Adrenal gland (tissue), 12 donors: ENCODE measurements around the gene CDHR5. TPM values are rescaled to one million over a fixed set of nuclear protein-coding genes. Genes with fewer than 3 reads are reported as not detected.

Experiments used
- DNase-seq, 7 donors: peaks; one replicate each; pipeline ENCODE4 v3.0.0-alpha.2; 2019 to 2020
- H3K27ac ChIP-seq, 5 donors: fragments of 200-600 bp; sonication (generic) in 4 of 5; 1 replicate in 3 of 5; 2 replicates in 2 of 5; pipeline versions ENCODE4 v1.5.1 to v1.8.0; 2016 to 2020; ENCODE audit warnings: mild to moderate bottlenecking in 1 of 5
- H3K27me3 ChIP-seq: fragments of 200-600 bp; 2 replicates; pipeline ENCODE4 v1.8.0; 2021
- H3K36me3 ChIP-seq, 2 donors: fragments of 200-600 bp; replicated peaks in 1 of 2; 1 replicate in 1 of 2; 2 replicates in 1 of 2; pipeline versions ENCODE4 v1.5.1 to v1.8.0; 2018 to 2022
- H3K4me1 ChIP-seq, 2 donors: fragments of 200-600 bp; replicated peaks in 1 of 2; 1 replicate in 1 of 2; 2 replicates in 1 of 2; pipeline versions ENCODE4 v1.5.1 to v1.8.0; 2018 to 2021
- H3K4me3 ChIP-seq, 4 donors: fragments of 200-600 bp; sonication (generic) in 3 of 4; one replicate each; pipeline ENCODE4 v1.5.1; 2016 to 2018
- H3K9me3 ChIP-seq, 3 donors: fragments of 200-600 bp; sonication (generic) in 1 of 3; replicated peaks in 1 of 3; 1 replicate in 2 of 3; 2 replicates in 1 of 3; pipeline versions ENCODE4 v1.5.1 to v1.8.0; 2016 to 2021
- POLR2A ChIP-seq, 2 donors: fragments of 450-650 bp; IDR thresholded peaks; one replicate each; pipeline ENCODE4 v1.6.1; 2017; ENCODE audit warnings: antibody characterized with exemption in 2 of 2, mild to moderate bottlenecking in 2 of 2, moderate library complexity in 1 of 2
- WGBS, 4 donors: extraction: QIAGEN DNeasy Blood & Tissue Kit in 2 of 4; methylation state at CpG; one replicate each; pipeline versions ENCODE4 v1.1.5 to v1.1.7; 2013 to 2017; 5-methylcytosine and 5-hydroxymethylcytosine counted together
- intact Hi-C, 2 donors: fragments of 100-400 bp; cut with DNase I; formaldehyde crosslinking; loops; one replicate each; pipeline versions ENCODE4 v1.14.1 to v1.15.0; 2022 to 2023
- polyA plus RNA-seq, 3 donors: library from polyadenylated mRNA; stranded (reverse); fragments of 200-250 nt in 2 of 3; fragments of 350-450 nt in 1 of 3; fragmentation: Illumina TruSeq in 1 of 3; extraction: RNeasy Lipid Tissue Mini Kit (QIAGEN cat#74804) in 1 of 3; gene quantifications; one replicate each; pipeline ENCODE4 v1.2.3, GENCODE V29; 2013 to 2014
- total RNA-seq, 9 donors: library from RNA; depleted of rRNA in 4 of 9; stranded (reverse); fragments of >200 nt in 4 of 9; fragments of 120-200 nt in 1 of 9; fragmentation: NEBNext Ultra II Directional in 1 of 9; extraction: Animal tissue kit (Norgen Biotek cat#: 25700) in 1 of 9; gene quantifications; one replicate each; pipeline versions ENCODE4 v1.1.0 to v1.2.4, GENCODE V29; 2013 to 2023
- TF ChIP-seq, protein P1 (sequence below), 6 experiments: fragments of 450-650 bp in 4 of 6; fragments of 200-600 bp in 2 of 6; sonication (generic) in 1 of 6; IDR thresholded peaks; 1 replicate in 5 of 6; 2 replicates in 1 of 6; pipeline versions ENCODE4 v1.5.1 to v1.8.0; 2016 to 2021; ENCODE audit warnings: antibody characterized with exemption in 6 of 6, mild to moderate bottlenecking in 2 of 6, moderate library complexity in 1 of 6
- donor health status: healthy with polysubstance abuse.
- donor health status: Bipolar disorder and iron deficiency.
- donor health status: DM: yes; HTN: yes; CAD: no.
- donor health status: DM: no; HTN: no; CAD: no.
- donor health status: DM: no; HTN: no; CAD: no.
- donor health status: DM: yes; HTN: yes; CAD: no.

Gene CDHR5
- total and polyA plus RNA-seq, 12 donors: 0.31 to 5.2 (median 0.93) TPM; not detected in 1

DNA sequence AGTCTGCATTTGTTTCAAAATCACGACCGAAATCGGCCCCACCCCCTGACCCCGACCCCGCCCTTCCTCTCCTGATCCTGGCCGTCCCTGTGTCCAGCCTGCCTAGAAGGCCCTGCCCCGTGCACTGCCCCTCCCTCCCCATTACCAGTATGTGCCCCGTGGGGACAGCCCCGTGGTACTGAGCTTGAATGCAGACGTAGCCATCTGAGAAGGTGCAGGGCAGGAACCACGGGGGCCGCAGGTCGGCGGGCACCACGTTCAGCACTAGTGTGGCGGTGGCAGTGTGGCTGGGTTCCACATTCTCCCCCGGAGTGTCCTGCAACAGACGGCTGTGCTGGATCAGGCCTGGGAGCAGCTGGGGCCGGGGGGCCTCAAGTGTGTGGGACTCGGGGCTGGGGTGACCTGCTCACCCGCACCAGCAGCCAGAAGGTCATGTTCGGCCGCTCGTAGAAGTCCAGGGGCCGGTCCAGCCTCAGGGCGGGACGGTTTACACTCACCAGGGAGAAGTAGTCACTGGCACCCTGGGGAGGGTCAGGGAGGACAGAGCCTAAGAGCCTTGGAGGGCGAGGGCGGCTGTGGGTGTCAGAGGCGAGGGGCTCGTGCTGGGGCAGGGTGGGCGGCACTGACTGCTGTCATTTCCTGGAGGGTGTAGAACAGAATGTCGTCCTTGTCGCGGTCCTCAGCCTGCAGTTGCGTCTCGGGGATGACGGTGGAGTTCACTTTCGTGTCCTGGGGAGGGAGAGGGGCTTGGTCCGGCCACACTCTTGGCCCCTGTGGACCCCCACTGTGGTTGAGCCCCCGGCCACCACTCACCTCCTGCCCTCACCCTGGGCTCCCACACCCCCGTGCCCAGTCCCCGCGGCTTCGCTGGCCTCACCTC is 3.6 kb downstream of the CDHR5 start:
- 72 to 79% (median 76%) methylated on average over 34 to 45 of the region's 45 CpGs for WGBS, 4 donors
- intact Hi-C loops: no loop called here
- H3K27ac ChIP-seq: no peak overlapping the region
- H3K4me3 ChIP-seq: no peak overlapping the region
- H3K9me3 ChIP-seq: no peaks in the 10 kb centered on the region
- H3K27me3 ChIP-seq: no peaks in the 10 kb centered on the region
- no peak for DNase-seq
- H3K4me1 ChIP-seq: peaks cover 0 to 6% of the 10 kb centered on the region in 2 donors
- TF ChIP-seq POLR2A (IDR thresholded peaks at IDR 0.05): no peak
- H3K36me3 ChIP-seq: no peaks in the 10 kb centered on the region

DNA sequence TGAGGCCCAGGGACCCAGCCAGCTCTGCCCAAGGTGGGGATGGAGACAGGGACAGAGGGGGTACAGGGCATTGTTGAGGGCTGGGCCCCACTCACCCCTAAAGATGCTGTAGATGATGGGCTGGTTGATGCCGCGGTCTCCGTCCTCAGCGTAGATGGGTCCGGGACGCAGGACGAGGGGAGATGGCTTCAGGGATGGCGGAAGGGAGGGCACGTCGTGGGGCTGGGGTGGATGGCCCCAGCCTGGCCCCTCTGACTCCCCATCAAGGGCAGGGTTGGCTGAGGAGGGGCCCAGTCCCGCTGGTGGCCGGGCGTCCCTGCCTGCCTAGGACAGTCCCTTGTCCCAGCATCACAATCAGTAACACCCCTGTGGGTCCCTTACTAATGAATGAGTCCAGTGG is 4.6 kb downstream of the CDHR5 start:
- H3K27ac ChIP-seq: no peak overlapping the region
- no peaks in the 10 kb centered on the region for H3K27me3 ChIP-seq
- DNase-seq: no peak
- peaks cover 0 to 3% of the 10 kb centered on the region in 2 donors for H3K36me3 ChIP-seq
- H3K4me1 ChIP-seq: peaks cover 0 to 7% of the 10 kb centered on the region in 2 donors
- no peak for TF ChIP-seq POLR2A (IDR thresholded peaks at IDR 0.05)
- TF ChIP-seq, protein P1, sequence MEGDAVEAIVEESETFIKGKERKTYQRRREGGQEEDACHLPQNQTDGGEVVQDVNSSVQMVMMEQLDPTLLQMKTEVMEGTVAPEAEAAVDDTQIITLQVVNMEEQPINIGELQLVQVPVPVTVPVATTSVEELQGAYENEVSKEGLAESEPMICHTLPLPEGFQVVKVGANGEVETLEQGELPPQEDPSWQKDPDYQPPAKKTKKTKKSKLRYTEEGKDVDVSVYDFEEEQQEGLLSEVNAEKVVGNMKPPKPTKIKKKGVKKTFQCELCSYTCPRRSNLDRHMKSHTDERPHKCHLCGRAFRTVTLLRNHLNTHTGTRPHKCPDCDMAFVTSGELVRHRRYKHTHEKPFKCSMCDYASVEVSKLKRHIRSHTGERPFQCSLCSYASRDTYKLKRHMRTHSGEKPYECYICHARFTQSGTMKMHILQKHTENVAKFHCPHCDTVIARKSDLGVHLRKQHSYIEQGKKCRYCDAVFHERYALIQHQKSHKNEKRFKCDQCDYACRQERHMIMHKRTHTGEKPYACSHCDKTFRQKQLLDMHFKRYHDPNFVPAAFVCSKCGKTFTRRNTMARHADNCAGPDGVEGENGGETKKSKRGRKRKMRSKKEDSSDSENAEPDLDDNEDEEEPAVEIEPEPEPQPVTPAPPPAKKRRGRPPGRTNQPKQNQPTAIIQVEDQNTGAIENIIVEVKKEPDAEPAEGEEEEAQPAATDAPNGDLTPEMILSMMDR (IDR thresholded peaks at IDR 0.05): no peak
- H3K4me3 ChIP-seq: no peak overlapping the region
- H3K9me3 ChIP-seq: no peaks in the 10 kb centered on the region
- WGBS, 4 donors: 93 to 98% (median 96%) methylated on average over 13 of the region's 13 CpGs
- intact Hi-C loops: no loop called here

DNA sequence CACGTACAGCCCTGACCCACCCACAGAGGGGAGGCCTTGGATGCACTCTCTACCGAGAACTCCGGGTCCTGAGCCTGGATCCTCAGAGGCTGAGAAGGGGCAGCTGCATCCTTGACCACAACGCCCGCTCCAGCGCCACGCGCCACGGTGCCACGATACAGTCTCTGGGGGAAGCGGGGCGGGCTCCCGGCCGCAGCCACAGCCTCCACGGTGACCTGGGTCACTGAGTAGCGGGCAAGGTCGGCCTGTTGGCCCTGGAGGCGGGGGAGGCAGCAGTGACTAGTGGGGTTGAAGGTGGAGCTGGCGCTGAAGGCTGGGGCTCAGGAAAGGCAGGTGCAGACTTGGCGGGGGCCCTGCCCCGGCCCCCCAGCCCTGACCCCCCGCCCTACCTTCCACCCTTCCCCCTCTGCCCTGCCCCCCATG is 5.1 kb downstream of the CDHR5 start:
- 80 to 90% (median 83%) methylated on average over 7 to 22 of the region's 22 CpGs for WGBS, 4 donors
- H3K4me3 ChIP-seq: no peak overlapping the region
- peaks cover 0 to 6% of the 10 kb centered on the region in 2 donors for H3K36me3 ChIP-seq
- H3K27ac ChIP-seq: no peak overlapping the region
- no peaks in the 10 kb centered on the region for H3K9me3 ChIP-seq
- H3K4me1 ChIP-seq: peaks cover 0 to 11% of the 10 kb centered on the region in 2 donors
- H3K27me3 ChIP-seq: no peaks in the 10 kb centered on the region
- DNase-seq: no peak
- intact Hi-C loops: no loop called here
- no peak for TF ChIP-seq POLR2A (IDR thresholded peaks at IDR 0.05)
- TF ChIP-seq, protein P1 (IDR thresholded peaks at IDR 0.05): no peak

DNA sequence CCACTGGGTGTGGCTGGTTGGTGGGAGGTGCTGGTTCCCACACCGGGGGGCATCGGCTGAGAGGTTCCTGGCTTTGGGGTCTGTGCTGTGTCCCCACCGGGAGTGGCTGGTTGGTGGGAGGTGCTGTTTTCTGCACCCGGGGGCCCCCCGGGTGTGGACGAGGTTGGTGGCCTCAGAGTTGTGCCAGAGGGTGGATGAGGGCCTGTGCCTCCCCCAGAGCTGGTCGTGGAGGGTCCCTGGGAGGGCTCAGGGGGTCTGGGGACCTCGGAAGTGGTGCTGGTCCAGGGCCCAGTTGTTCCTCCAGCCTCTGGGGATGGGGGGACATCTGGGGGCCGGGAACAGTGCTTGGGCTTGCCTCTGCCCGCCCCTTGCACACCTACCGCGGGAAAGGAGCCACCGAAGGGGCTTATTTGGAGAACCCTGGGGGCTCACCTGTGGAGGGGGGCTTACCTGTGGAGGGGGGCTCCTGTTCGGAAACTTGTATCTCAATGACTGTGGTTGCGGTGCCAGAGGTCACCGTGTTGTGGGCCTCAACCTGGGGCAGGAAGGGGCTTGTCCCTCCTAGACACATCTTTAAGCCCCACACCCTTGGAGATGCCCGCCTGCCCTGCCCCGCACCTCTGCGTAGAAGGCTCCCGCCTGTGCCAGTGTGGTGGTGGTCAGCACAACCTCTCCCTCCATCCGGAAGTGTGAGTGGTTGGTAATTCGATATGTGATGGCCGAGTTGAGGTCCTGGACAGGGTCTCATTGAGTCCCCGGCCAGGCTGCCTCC is 5.7 kb downstream of the CDHR5 start:
- no peaks in the 10 kb centered on the region for H3K27me3 ChIP-seq
- DNase-seq: peak in 1 of 7 donors; percentile 14
- peaks cover 0 to 13% of the 10 kb centered on the region in 2 donors for H3K4me1 ChIP-seq
- intact Hi-C loops: no loop called here
- H3K36me3 ChIP-seq: peaks cover 0 to 6% of the 10 kb centered on the region in 2 donors
- TF ChIP-seq, protein P1 (IDR thresholded peaks at IDR 0.05): no peak
- TF ChIP-seq POLR2A (IDR thresholded peaks at IDR 0.05): no peak
- no peak overlapping the region for H3K27ac ChIP-seq
- 92 to 99% (median 96%) methylated on average over 9 to 24 of the region's 24 CpGs for WGBS, 4 donors
- no peaks in the 10 kb centered on the region for H3K9me3 ChIP-seq
- H3K4me3 ChIP-seq: no peak overlapping the region
